ENCODE results near the gene ADIG.

The ADIG gene

GRCh38 chr20:38601216-38602184 lies 20.5 kb downstream of the ADIG start, which contains the start of gene ARHGAP40:
TSS of gene ARHGAP40 (plus strand) at chr20:38601809.
- DNase-seq (ENCODE audit: low read depth in 2 of 2, low spot score in 1 of 2), result no peak

GRCh38 chr20:38602185-38602581 lies 21.2 kb downstream of the ADIG start:
- DNase-seq (ENCODE audit: low read depth in 2 of 2, low spot score in 1 of 2), result no peak

- no peak for DNase-seq (ENCODE audit: low read depth in 2 of 2, low spot score in 1 of 2)
Measured at GRCh38 chr20:38603286-38603685, 22.3 kb downstream of the ADIG start.

GRCh38 chr20:38604873-38605303 lies 23.9 kb downstream of the ADIG start:
- no peak for DNase-seq (ENCODE audit: low read depth in 2 of 2, low spot score in 1 of 2)

- DNase-seq (ENCODE audit: low read depth in 2 of 2, low spot score in 1 of 2), result no peak
Measured at GRCh38 chr20:38607351-38607750, 26.4 kb downstream of the ADIG start.

- no peak for DNase-seq (ENCODE audit: low read depth in 2 of 2, low spot score in 1 of 2)
Measured at GRCh38 chr20:38608188-38608587, 27.2 kb downstream of the ADIG start.

GRCh38 chr20:38609815-38610214 lies 28.8 kb downstream of the ADIG start:
- DNase-seq (ENCODE audit: low read depth in 2 of 2, low spot score in 1 of 2), result no peak

GRCh38 chr20:38610521-38610920 lies 29.5 kb downstream of the ADIG start:
- DNase-seq (ENCODE audit: low read depth in 2 of 2, low spot score in 1 of 2), result no peak

- no peak for DNase-seq (ENCODE audit: low read depth in 2 of 2, low spot score in 1 of 2)
Measured at GRCh38 chr20:38612751-38613515, 31.9 kb downstream of the ADIG start.

GRCh38 chr20:38615283-38615682 lies 34.3 kb downstream of the ADIG start:
- DNase-seq (ENCODE audit: low read depth in 2 of 2, low spot score in 1 of 2), result no peak

- DNase-seq (ENCODE audit: low read depth in 2 of 2, low spot score in 1 of 2), result no peak
Measured at GRCh38 chr20:38616457-38616856, 35.5 kb downstream of the ADIG start.

GRCh38 chr20:38617011-38617829 lies 36.2 kb downstream of the ADIG start:
- no peak for DNase-seq (ENCODE audit: low read depth in 2 of 2, low spot score in 1 of 2)

- no peak for DNase-seq (ENCODE audit: low read depth in 2 of 2, low spot score in 1 of 2)
Measured at GRCh38 chr20:38617830-38618196, 36.8 kb downstream of the ADIG start.

- no peak for DNase-seq (ENCODE audit: low read depth in 2 of 2, low spot score in 1 of 2)
Measured at GRCh38 chr20:38620441-38620840, 39.4 kb downstream of the ADIG start.

- DNase-seq (ENCODE audit: low read depth in 2 of 2, low spot score in 1 of 2), result no peak
Measured at GRCh38 chr20:38623061-38623460, 42.1 kb downstream of the ADIG start.

- DNase-seq (ENCODE audit: low read depth in 2 of 2, low spot score in 1 of 2), result no peak
Measured at GRCh38 chr20:38624084-38624483, 43.1 kb downstream of the ADIG start.

- no peak for DNase-seq (ENCODE audit: low read depth in 2 of 2, low spot score in 1 of 2)
Measured at GRCh38 chr20:38625896-38626295, 44.9 kb downstream of the ADIG start.

GRCh38 chr20:38626921-38627659 lies 46.1 kb downstream of the ADIG start:
- DNase-seq (ENCODE audit: low read depth in 2 of 2, low spot score in 1 of 2), result no peak

GRCh38 chr20:38628580-38629470 lies 47.8 kb downstream of the ADIG start:
- DNase-seq (ENCODE audit: low read depth in 2 of 2, low spot score in 1 of 2), result no peak

- DNase-seq (ENCODE audit: low read depth in 2 of 2, low spot score in 1 of 2), result no peak
Measured at GRCh38 chr20:38629979-38630378, 49.0 kb downstream of the ADIG start.
